Tibial nerve (tissue), 4 donors: ENCODE results near the gene MAPK11.

Experiments used
- CTCF ChIP-seq, 5 experiments: fragments of 200-600 bp in 3 of 5; fragments of 450-650 bp in 2 of 5; sonication (generic) in 3 of 5; IDR thresholded peaks; one replicate each; pipeline ENCODE4 v1.5.1; 2016 to 2019; ENCODE audit warnings: antibody characterized with exemption in 5 of 5, mild to moderate bottlenecking in 3 of 5, moderate library complexity in 2 of 5
- EP300 ChIP-seq, 2 donors: sonication (generic); formaldehyde crosslinking; IDR thresholded peaks; one replicate each; pipeline ENCODE4 v1.6.1; 2017; ENCODE audit warnings: antibody characterized with exemption in 2 of 2, mild to moderate bottlenecking in 1 of 2
- POLR2A ChIP-seq, 2 donors: fragments of 450-650 bp; IDR thresholded peaks; one replicate each; pipeline ENCODE4 v1.6.1; 2017; ENCODE audit warnings: antibody characterized with exemption in 2 of 2, mild to moderate bottlenecking in 2 of 2, moderate library complexity in 2 of 2

- TF ChIP-seq CTCF (IDR thresholded peaks at IDR 0.05) (no peak), POLR2A (IDR thresholded peaks at IDR 0.05) (no peak), EP300 (IDR thresholded peaks at IDR 0.05) (peak in 1 of 2 donors; percentile 2)
Observed at GRCh38 chr22:50299785-50300619, 29.8 kb upstream of the MAPK11 start.
